K562 (cell line): Measurements from ENCODE around the gene TENT4B. TPM values are rescaled to one million over a fixed set of nuclear protein-coding genes. Genes with fewer than 3 reads are reported as not detected.

ENCODE experiments used
- HCFC1 ChIP-seq: IDR thresholded peaks from 2 replicates; pipeline ENCODE4 v1.6.1; 2012; ENCODE audit warnings: low read depth, low read length, improper control_type of control experiment
- PHF8 ChIP-seq: fragments of 200-600 bp; sonication (generic); IDR thresholded peaks from 2 replicates; pipeline ENCODE4 v1.6.1; 2012; ENCODE audit warnings: mixed run types, mild to moderate bottlenecking, inconsistent platforms, low read length, moderate library complexity, borderline replicate concordance
- SFPQ ChIP-seq: fragments of 200-400 bp; formaldehyde crosslinking; IDR thresholded peaks from 2 replicates; pipeline ENCODE4 v1.6.1; 2017; ENCODE audit warnings: mild to moderate bottlenecking, low read depth, low read length, moderate library complexity
- ZBTB40 ChIP-seq, 2 experiments: fragments of 450-650 bp in 1 of 2; sonication (generic) in 1 of 2; formaldehyde crosslinking in 1 of 2; IDR thresholded peaks; 2 replicates each; pipeline versions ENCODE4 v1.7.1 to v1.9.0; 2016 to 2022; ENCODE audit warnings: inconsistent platforms in 1 of 2, mild to moderate bottlenecking in 1 of 2, missing genetic modification reagents in 1 of 2
- polyA plus RNA-seq, 8 experiments: library from polyadenylated mRNA; depleted of rRNA in 4 of 8; stranded (reverse) in 5 of 8; unstranded in 3 of 8; fragments of >200 nt; fragmentation: Nextera tagmentation in 2 of 8; fragmentation: Illumina TruSeq in 1 of 8; extraction: Ambion mirVana in 2 of 8; extraction: Trizol in 1 of 8; gene quantifications; 2 replicates each; pipeline versions ENCODE4 v1.2.1 to v1.2.3, GENCODE V29; 2011 to 2014; ENCODE audit warnings: inconsistent platforms in 1 of 8, missing spikeins in 1 of 8
- total RNA-seq, 7 experiments: library from RNA; depleted of rRNA in 6 of 7; stranded (reverse); fragments of >200 nt in 6 of 7; fragmentation: Illumina TruSeq in 2 of 7; extraction: Trizol in 2 of 7; gene quantifications; 2 replicates each; pipeline versions ENCODE4 v1.2.1 to v1.2.3, GENCODE V29; 2011 to 2021; ENCODE audit warnings: low replicate concordance in 1 of 7
- TF ChIP-seq, protein P1 (sequence below), 2 experiments: fragments of 450-650 bp; formaldehyde crosslinking in 1 of 2; IDR thresholded peaks; 2 replicates each; pipeline versions ENCODE4 v1.4.0 to v1.6.1; 2014 to 2020; ENCODE audit warnings: mild to moderate bottlenecking in 2 of 2, borderline replicate concordance in 1 of 2, low read depth in 1 of 2

TENT4B gene
- total and polyA plus RNA-seq, 9 of the 15 experiments (the other 6 are each of a cell fraction or from before 2014, with no cell fraction given), result 5.2 to 8.4 (median 7.0) TPM

DNA sequence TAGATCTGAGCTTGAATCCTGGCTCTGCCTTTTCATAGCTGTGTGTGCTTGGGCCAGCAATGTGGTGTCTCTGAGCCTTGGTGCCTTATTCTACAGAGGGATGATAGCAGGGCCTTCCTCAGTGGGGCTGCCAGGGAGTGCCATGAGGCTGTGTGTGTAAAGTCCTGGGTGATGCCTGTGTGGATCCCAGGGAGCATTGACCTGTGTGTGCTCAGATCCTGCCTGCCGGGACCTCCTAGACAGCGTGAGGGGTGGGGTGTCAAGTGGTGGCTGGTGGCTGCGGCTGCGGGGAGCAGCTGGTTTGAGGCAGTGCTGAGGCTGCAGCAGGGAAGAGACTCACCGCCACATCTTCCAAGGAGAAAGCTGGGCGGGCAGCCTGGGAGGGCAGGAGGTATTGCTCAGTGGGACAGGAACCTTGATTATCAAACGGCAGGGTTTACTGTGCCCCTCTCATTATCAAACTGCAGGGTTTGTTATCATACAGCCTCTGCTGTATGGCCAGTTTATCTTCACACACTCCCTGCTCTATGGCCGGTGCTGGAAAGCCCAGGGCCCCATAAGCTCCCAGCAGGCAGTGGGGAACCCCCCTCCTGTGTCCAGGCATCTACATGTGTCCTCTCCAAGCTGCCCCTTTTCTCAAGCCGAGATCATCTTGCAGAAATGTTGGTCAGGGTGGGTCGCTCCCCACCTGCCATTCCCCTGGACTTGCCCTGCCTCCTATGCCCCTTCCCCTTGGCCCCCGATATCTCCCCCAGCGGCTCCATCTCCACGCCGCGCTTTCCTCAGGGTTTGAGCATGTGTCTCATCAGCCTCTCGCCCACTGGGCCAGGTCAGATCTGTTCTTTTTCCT, 110.2 kb downstream of the TENT4B start (continued):
- TF ChIP-seq, protein P1, sequence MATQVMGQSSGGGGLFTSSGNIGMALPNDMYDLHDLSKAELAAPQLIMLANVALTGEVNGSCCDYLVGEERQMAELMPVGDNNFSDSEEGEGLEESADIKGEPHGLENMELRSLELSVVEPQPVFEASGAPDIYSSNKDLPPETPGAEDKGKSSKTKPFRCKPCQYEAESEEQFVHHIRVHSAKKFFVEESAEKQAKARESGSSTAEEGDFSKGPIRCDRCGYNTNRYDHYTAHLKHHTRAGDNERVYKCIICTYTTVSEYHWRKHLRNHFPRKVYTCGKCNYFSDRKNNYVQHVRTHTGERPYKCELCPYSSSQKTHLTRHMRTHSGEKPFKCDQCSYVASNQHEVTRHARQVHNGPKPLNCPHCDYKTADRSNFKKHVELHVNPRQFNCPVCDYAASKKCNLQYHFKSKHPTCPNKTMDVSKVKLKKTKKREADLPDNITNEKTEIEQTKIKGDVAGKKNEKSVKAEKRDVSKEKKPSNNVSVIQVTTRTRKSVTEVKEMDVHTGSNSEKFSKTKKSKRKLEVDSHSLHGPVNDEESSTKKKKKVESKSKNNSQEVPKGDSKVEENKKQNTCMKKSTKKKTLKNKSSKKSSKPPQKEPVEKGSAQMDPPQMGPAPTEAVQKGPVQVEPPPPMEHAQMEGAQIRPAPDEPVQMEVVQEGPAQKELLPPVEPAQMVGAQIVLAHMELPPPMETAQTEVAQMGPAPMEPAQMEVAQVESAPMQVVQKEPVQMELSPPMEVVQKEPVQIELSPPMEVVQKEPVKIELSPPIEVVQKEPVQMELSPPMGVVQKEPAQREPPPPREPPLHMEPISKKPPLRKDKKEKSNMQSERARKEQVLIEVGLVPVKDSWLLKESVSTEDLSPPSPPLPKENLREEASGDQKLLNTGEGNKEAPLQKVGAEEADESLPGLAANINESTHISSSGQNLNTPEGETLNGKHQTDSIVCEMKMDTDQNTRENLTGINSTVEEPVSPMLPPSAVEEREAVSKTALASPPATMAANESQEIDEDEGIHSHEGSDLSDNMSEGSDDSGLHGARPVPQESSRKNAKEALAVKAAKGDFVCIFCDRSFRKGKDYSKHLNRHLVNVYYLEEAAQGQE (IDR thresholded peaks at IDR 0.05; ENCODE audit: borderline replicate concordance), result peak; percentile 66
- TF ChIP-seq, protein P1 (CRISPR knock-in tag; IDR thresholded peaks at IDR 0.05; ENCODE audit: low read depth), result no peak
- TF ChIP-seq SFPQ (no peak), ZBTB40 (IDR thresholded peaks at IDR 0.05) (no peak), ZBTB40 (CRISPR knock-in tag; IDR thresholded peaks at IDR 0.05) (no peak), HCFC1 (no peak), PHF8 (peak; percentile 29; the same call in 1 of the 2 replicates)
